ENCODE results near the gene PIK3C2G.

- no peak for TF ChIP-seq CTCF (IDR thresholded peaks at IDR 0.05)
- no peak for TF ChIP-seq CHD2 (IDR thresholded peaks at IDR 0.05; ENCODE audit: low read length, partially characterized antibody)
- TF ChIP-seq EHF (CRISPR knock-in tag; IDR thresholded peaks at IDR 0.05): no peak
- TF ChIP-seq FOSB (CRISPR knock-in tag; IDR thresholded peaks at IDR 0.05): no peak
- TF ChIP-seq ZSCAN20 (CRISPR knock-in tag; IDR thresholded peaks at IDR 0.05): no peak
- no peak for TF ChIP-seq ZNF302 (CRISPR knock-in tag; IDR thresholded peaks at IDR 0.05)
- TF ChIP-seq POLR2AphosphoS2 (conservative IDR thresholded peaks at IDR 0.05; ENCODE audit: low read length): no peak
- no peak for TF ChIP-seq JUNB (IDR thresholded peaks at IDR 0.05)
- no peak for TF ChIP-seq REST (IDR thresholded peaks at IDR 0.05)
- TF ChIP-seq MAX (IDR thresholded peaks at IDR 0.05): no peak
- TF ChIP-seq POLR2A (IDR thresholded peaks at IDR 0.05; ENCODE audit: low read length): no peak
- TF ChIP-seq KDM1A (IDR thresholded peaks at IDR 0.05; ENCODE audit: low read depth): no peak
- no peak for TF ChIP-seq EP300 (IDR thresholded peaks at IDR 0.05)
Observed at GRCh38 chr12:18429366-18429765, 168.0 kb downstream of the PIK3C2G start.
